Measurements from ENCODE around the gene CENPX.

CENPX gene

GRCh38 chr17:81978524-81979298 lies 44.0 kb downstream of the CENPX start:
- DNase-seq (ENCODE audit: low read depth): no peak

GRCh38 chr17:81977211-81977808 lies 45.4 kb downstream of the CENPX start, which contains the start of gene ASPSCR1:
TSS of gene ASPSCR1 (plus strand) at chr17:81977629. CDS start at chr17:81977647, 18 bp downstream.
- peak; percentile 86 for DNase-seq (ENCODE audit: low read depth)

- DNase-seq (ENCODE audit: low read depth): no peak
Observed at GRCh38 chr17:81976332-81977210, 46.1 kb downstream of the CENPX start.

- no peak for DNase-seq (ENCODE audit: low read depth)
Observed at GRCh38 chr17:81973432-81973831, 49.2 kb downstream of the CENPX start.

- no peak for DNase-seq (ENCODE audit: low read depth)
Observed at GRCh38 chr17:81968850-81969812, 53.5 kb downstream of the CENPX start.

All from activated gamma-delta T cell treated with anti-CD3 and anti-CD28 coated beads, Interleukin-2, amount 50 U/mL, for 16 hours (primary cell).